HFFc6 (cell line): Measurements from ENCODE around the gene KIAA0753. TPM values are rescaled to one million over a fixed set of nuclear protein-coding genes. Genes with fewer than 3 reads are reported as not detected.

Experiments used
- DNase-seq: peaks from one replicate; pipeline ENCODE4 v3.0.0-alpha.2; 2018
- H3K27ac Mint-ChIP-seq: 2 replicates; pipeline ENCODE4 v1.8.0; 2020; ENCODE audit warnings: mild to moderate bottlenecking, mixed read lengths
- H3K27me3 Mint-ChIP-seq: 2 replicates; pipeline ENCODE4 v1.8.0; 2021; ENCODE audit warnings: mild to moderate bottlenecking, moderate library complexity, mixed read lengths; ENCODE audit not compliant: insufficient read depth
- H3K36me3 Mint-ChIP-seq: 2 replicates; pipeline ENCODE4 v1.8.0; 2021; ENCODE audit warnings: low read depth, mixed read lengths
- H3K4me1 Mint-ChIP-seq: 2 replicates; pipeline ENCODE4 v1.8.0; 2020; ENCODE audit warnings: low read depth, mixed read lengths
- H3K4me3 Mint-ChIP-seq: 2 replicates; pipeline ENCODE4 v1.8.0; 2020; ENCODE audit warnings: mild to moderate bottlenecking, moderate library complexity, mixed read lengths
- H3K9me3 Mint-ChIP-seq: 2 replicates; pipeline ENCODE4 v1.8.0; 2020; ENCODE audit warnings: mild to moderate bottlenecking, mixed read lengths
- total RNA-seq, 6 experiments: library from RNA; stranded (reverse); fragmentation: NEBNext Ultra II Directional; extraction: Animal tissue kit (Norgen Biotek cat#: 25700); gene quantifications; 2 replicates in 1 of 6; 3 replicates in 5 of 6; pipeline ENCODE4 v1.2.3, GENCODE V29; 2021
- TF ChIP-seq, protein P1 (sequence below): fragments of 200-600 bp; sonication (generic); IDR thresholded peaks from 2 replicates; pipeline ENCODE4 v1.5.0; 2021; ENCODE audit warnings: antibody characterized with exemption, mild to moderate bottlenecking

Gene KIAA0753
- total RNA-seq, 6 experiments from 2014 or later: 15.1 to 17.8 (median 16.4) TPM

- TF ChIP-seq, protein P1, sequence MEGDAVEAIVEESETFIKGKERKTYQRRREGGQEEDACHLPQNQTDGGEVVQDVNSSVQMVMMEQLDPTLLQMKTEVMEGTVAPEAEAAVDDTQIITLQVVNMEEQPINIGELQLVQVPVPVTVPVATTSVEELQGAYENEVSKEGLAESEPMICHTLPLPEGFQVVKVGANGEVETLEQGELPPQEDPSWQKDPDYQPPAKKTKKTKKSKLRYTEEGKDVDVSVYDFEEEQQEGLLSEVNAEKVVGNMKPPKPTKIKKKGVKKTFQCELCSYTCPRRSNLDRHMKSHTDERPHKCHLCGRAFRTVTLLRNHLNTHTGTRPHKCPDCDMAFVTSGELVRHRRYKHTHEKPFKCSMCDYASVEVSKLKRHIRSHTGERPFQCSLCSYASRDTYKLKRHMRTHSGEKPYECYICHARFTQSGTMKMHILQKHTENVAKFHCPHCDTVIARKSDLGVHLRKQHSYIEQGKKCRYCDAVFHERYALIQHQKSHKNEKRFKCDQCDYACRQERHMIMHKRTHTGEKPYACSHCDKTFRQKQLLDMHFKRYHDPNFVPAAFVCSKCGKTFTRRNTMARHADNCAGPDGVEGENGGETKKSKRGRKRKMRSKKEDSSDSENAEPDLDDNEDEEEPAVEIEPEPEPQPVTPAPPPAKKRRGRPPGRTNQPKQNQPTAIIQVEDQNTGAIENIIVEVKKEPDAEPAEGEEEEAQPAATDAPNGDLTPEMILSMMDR: no peak
- H3K27me3 Mint-ChIP-seq: no peaks in the 10 kb centered on the region
- H3K27ac Mint-ChIP-seq: peak overlapping the region; percentile 69
- peaks cover 41% of the 10 kb centered on the region for H3K4me1 Mint-ChIP-seq
- no peaks in the 10 kb centered on the region for H3K9me3 Mint-ChIP-seq
- peaks cover 54% of the 10 kb centered on the region for H3K36me3 Mint-ChIP-seq
- DNase-seq: peak; percentile 62
- no peak overlapping the region for H3K4me3 Mint-ChIP-seq
Measured at GRCh38 chr17:6608321-6608720, 32.2 kb downstream of the KIAA0753 start.

- peaks cover 38% of the 10 kb centered on the region for H3K4me1 Mint-ChIP-seq
- TF ChIP-seq, protein P1: no peak
- no peaks in the 10 kb centered on the region for H3K9me3 Mint-ChIP-seq
Measured at GRCh38 chr17:6605142-6605541, 35.4 kb downstream of the KIAA0753 start.

GRCh38 chr17:6603744-6604325 lies 36.7 kb downstream of the KIAA0753 start:
- peaks cover 34% of the 10 kb centered on the region for H3K4me1 Mint-ChIP-seq
- TF ChIP-seq, protein P1: no peak
- DNase-seq: no peak
- H3K9me3 Mint-ChIP-seq: no peaks in the 10 kb centered on the region
- H3K4me3 Mint-ChIP-seq: no peak overlapping the region
- H3K36me3 Mint-ChIP-seq: peaks cover 42% of the 10 kb centered on the region
- H3K27ac Mint-ChIP-seq: peak overlapping the region; percentile 22; the same call in 1 of the 2 replicates
- H3K27me3 Mint-ChIP-seq: no peaks in the 10 kb centered on the region

More at GRCh38 chr17:6605142-6605541, 35.4 kb downstream of the KIAA0753 start:
- no peaks in the 10 kb centered on the region for H3K27me3 Mint-ChIP-seq
- no peak for DNase-seq
- H3K36me3 Mint-ChIP-seq: peaks cover 55% of the 10 kb centered on the region
- H3K27ac Mint-ChIP-seq: no peak overlapping the region
- H3K4me3 Mint-ChIP-seq: no peak overlapping the region

DNA sequence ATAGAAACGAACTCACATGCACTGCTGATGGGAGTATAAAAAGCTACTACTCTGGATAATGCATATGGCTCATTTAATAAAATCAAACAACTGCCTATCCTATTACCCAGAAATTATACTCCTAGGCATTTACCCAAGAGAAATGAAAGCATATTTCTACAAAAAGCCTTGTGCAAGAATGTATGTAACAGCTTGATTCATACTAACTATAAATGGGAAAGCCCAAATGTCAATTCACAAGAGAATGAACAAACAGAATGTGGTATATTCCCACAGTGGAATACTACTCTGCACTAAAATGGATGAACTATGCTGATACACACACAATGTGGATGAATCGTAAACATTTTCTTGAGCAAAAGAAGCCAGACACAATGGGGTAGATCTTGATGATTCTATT lies 38.4 kb downstream of the KIAA0753 start:
- Mint-ChIP-seq H3K4me3 (no peak overlapping the region), H3K27ac (no peak overlapping the region), H3K36me3 (peaks cover 39% of the 10 kb centered on the region), H3K27me3 (no peaks in the 10 kb centered on the region), H3K9me3 (no peaks in the 10 kb centered on the region), H3K4me1 (peaks cover 33% of the 10 kb centered on the region)
- TF ChIP-seq, protein P1: no peak
- DNase-seq: no peak

- TF ChIP-seq, protein P1: no peak
- no peak for DNase-seq
- no peak overlapping the region for H3K4me3 Mint-ChIP-seq
- H3K27ac Mint-ChIP-seq: no peak overlapping the region
- no peaks in the 10 kb centered on the region for H3K9me3 Mint-ChIP-seq
- H3K4me1 Mint-ChIP-seq: peaks cover 39% of the 10 kb centered on the region
- no peaks in the 10 kb centered on the region for H3K27me3 Mint-ChIP-seq
- peaks cover 33% of the 10 kb centered on the region for H3K36me3 Mint-ChIP-seq
Measured at GRCh38 chr17:6599364-6599763, 41.1 kb downstream of the KIAA0753 start.

DNA sequence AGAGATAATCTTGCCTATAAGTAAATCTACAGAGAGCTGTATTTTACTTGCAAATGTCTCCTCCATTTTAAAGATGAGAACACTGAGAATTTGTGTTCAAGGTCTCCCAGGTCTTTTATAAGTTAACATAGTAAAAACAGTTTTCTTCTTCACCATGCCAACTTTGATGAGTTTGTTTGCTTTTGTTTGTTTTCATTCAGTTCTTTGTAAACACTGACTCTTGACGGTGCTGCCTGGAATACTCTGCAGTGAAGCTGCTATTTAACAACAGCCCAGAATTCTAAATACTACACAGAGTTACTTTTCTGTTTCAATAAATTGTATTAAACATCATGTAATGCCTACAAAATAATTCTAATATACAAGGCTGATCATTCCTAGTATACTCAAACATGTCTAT lies 42.8 kb downstream of the KIAA0753 start:
- Mint-ChIP-seq H3K4me3 (no peak overlapping the region), H3K27me3 (no peaks in the 10 kb centered on the region), H3K36me3 (peaks cover 41% of the 10 kb centered on the region), H3K4me1 (peaks cover 28% of the 10 kb centered on the region), H3K9me3 (no peaks in the 10 kb centered on the region), H3K27ac (no peak overlapping the region)
- DNase-seq: no peak
- TF ChIP-seq, protein P1: no peak
